HL-60 (cell line): ENCODE measurements around the gene CLDN16.

Source experiments
- DNase-seq, 2 experiments: peaks; one replicate each; pipeline ENCODE4 v3.0.0-alpha.2; 2010 to 2020; ENCODE audit warnings: low read depth in 1 of 2, low spot score in 1 of 2
- H3K27ac ChIP-seq: fragments of 250-450 bp; sonication (Bioruptor Pico); replicated peaks from 2 replicates; pipeline ENCODE4 v1.5.1; 2020; ENCODE audit warnings: mild to moderate bottlenecking, moderate library complexity
- H3K27me3 ChIP-seq: fragments of 250-450 bp; sonication (Bioruptor Pico); 2 replicates; pipeline ENCODE4 v1.5.1; 2021; ENCODE audit warnings: mild to moderate bottlenecking, moderate library complexity; ENCODE audit not compliant: insufficient read depth, poor library complexity, severe bottlenecking
- H3K4me3 ChIP-seq: replicated peaks from 2 replicates; pipeline ENCODE4 v1.5.1; 2011; ENCODE audit warnings: mild to moderate bottlenecking, control low read depth, low read length; ENCODE audit not compliant: insufficient read depth
- CTCF ChIP-seq: IDR thresholded peaks from one replicate; pipeline ENCODE4 v1.5.1; 2011; ENCODE audit warnings: low read length, control low read depth, inconsistent platforms; ENCODE audit not compliant: insufficient read depth
- GABPA ChIP-seq: IDR thresholded peaks from 2 replicates; pipeline ENCODE4 v1.6.1; 2012; ENCODE audit warnings: low read depth
- POLR2AphosphoS5 ChIP-seq: IDR thresholded peaks from 2 replicates; pipeline ENCODE4 v1.6.1; 2012; ENCODE audit warnings: low read depth
- SPI1 ChIP-seq: IDR thresholded peaks from 2 replicates; pipeline ENCODE4 v1.6.1; 2012; ENCODE audit warnings: low read depth, mild to moderate bottlenecking, borderline replicate concordance
- TF ChIP-seq, protein P1 (sequence below): IDR thresholded peaks from 2 replicates; pipeline ENCODE4 v1.6.1; 2012; ENCODE audit warnings: low read depth; ENCODE audit not compliant: insufficient replicate concordance

CLDN16 gene

GRCh38 chr3:190455828-190456227 lies 67.9 kb downstream of the CLDN16 start:
- TF ChIP-seq CTCF: no peak
- no peak for TF ChIP-seq POLR2AphosphoS5
- TF ChIP-seq, protein P1, sequence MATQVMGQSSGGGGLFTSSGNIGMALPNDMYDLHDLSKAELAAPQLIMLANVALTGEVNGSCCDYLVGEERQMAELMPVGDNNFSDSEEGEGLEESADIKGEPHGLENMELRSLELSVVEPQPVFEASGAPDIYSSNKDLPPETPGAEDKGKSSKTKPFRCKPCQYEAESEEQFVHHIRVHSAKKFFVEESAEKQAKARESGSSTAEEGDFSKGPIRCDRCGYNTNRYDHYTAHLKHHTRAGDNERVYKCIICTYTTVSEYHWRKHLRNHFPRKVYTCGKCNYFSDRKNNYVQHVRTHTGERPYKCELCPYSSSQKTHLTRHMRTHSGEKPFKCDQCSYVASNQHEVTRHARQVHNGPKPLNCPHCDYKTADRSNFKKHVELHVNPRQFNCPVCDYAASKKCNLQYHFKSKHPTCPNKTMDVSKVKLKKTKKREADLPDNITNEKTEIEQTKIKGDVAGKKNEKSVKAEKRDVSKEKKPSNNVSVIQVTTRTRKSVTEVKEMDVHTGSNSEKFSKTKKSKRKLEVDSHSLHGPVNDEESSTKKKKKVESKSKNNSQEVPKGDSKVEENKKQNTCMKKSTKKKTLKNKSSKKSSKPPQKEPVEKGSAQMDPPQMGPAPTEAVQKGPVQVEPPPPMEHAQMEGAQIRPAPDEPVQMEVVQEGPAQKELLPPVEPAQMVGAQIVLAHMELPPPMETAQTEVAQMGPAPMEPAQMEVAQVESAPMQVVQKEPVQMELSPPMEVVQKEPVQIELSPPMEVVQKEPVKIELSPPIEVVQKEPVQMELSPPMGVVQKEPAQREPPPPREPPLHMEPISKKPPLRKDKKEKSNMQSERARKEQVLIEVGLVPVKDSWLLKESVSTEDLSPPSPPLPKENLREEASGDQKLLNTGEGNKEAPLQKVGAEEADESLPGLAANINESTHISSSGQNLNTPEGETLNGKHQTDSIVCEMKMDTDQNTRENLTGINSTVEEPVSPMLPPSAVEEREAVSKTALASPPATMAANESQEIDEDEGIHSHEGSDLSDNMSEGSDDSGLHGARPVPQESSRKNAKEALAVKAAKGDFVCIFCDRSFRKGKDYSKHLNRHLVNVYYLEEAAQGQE: no peak
- TF ChIP-seq SPI1: no peak
- no peak for TF ChIP-seq GABPA
- Histone ChIP-seq H3K4me3 (no peak overlapping the region), H3K27me3 (no peaks in the 10 kb centered on the region), H3K27ac (no peak overlapping the region)
- no peak for DNase-seq

DNA sequence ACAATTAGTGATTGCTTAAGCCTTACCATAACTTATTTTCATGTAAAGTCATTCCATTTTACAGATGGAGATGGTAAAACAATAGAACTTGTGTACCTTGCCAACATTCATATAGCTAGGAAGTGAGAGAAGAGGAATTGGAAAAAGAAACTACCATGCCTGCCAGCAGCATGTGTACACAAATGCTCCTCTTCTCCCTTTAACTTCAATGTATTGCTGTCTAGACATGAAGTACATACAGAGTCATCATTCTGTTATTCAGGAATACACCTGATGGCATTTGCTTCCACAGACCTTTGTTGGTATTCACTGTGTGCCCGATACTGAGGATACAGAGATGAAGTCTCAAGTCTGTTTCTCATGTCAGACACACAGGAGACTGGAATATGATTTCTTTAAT lies 68.8 kb downstream of the CLDN16 start:
- Histone ChIP-seq H3K27ac (no peak overlapping the region), H3K27me3 (no peaks in the 10 kb centered on the region), H3K4me3 (no peak overlapping the region)
- no peak for DNase-seq
- TF ChIP-seq POLR2AphosphoS5 (no peak), SPI1 (no peak), GABPA (no peak), CTCF (no peak)
- TF ChIP-seq, protein P1: no peak

- Histone ChIP-seq H3K4me3 (no peak overlapping the region), H3K27me3 (no peaks in the 10 kb centered on the region), H3K27ac (no peak overlapping the region)
- TF ChIP-seq, protein P1: no peak
- DNase-seq: no peak
These were observed 70.1 kb downstream of the CLDN16 start for GRCh38 chr3:190458040-190458439.
